ENCODE measurements around the gene GALNT13. TPM values are rescaled to one million over a fixed set of nuclear protein-coding genes. Genes with fewer than 3 reads are reported as not detected.

Gene GALNT13
- total and polyA plus RNA-seq, 2 of the 13 experiments (the other 11 are each of a cell fraction or from before 2014, with no cell fraction given): 1.3 to 5.0 TPM

- in situ Hi-C loops (cut with HindIII; ENCODE audit: extremely low pct_ligation_motif_present, low pct_unique_long_range_greater_than_20kb) (no loop called here), intact Hi-C loops (cut with micrococcal nuclease; ENCODE audit: unreplicated experiment) (no loop called here)
- FAIRE-seq (no peak), DNase-seq (ENCODE audit: low spot score) (no peak), ATAC-seq (no peak)
- Histone ChIP-seq H3K4me3 (replicated peaks in 1 of 3; ENCODE audit: insufficient read depth in 1 of 3, low read depth in 2 of 3, low read length in 3 of 3) (no peak overlapping the region), H3K4me1 (ENCODE audit: insufficient read depth, low read length) (no peaks in the 10 kb centered on the region), H3K36me3 (replicated peaks in 1 of 2; ENCODE audit: control insufficient read depth in 1 of 2, insufficient read depth in 2 of 2, low read length in 2 of 2) (no peaks in the 10 kb centered on the region), H3K4me2 (ENCODE audit: low read depth, low read length) (no peak overlapping the region), H2AFZ (ENCODE audit: low read length) (no peak overlapping the region), H3K27ac (ENCODE audit: extremely low read length, insufficient read depth, low read length) (no peak overlapping the region), H4K20me1 (ENCODE audit: insufficient read depth, low read length) (no peaks in the 10 kb centered on the region), H3K27me3 (ENCODE audit: control insufficient read depth in 1 of 2, insufficient read depth in 2 of 2, low read length in 2 of 2) (no peaks in the 10 kb centered on the region), H3K9me3 (ENCODE audit: low read length) (no peaks in the 10 kb centered on the region), H3K79me2 (ENCODE audit: insufficient read depth, low read length) (no peaks in the 10 kb centered on the region), H3K9ac (ENCODE audit: insufficient read depth, low read depth, low read length) (no peak overlapping the region)
- POLR2A ChIA-PET: no interaction called here
- 0% methylated on average over 1 of the region's 1 CpG for WGBS (ENCODE audit: low lambda C conversion rate)
- CTCF ChIA-PET (ENCODE audit: low intra/inter-chr PET ratio, low total read pairs): no interaction called here
- BruUV-seq (replicated peaks): no TSS peak
- no peak for TF ChIP-seq ZBTB34 (CRISPR knock-in tag; IDR thresholded peaks at IDR 0.05)
Observed at GRCh38 chr2:153971855-153972254, 100.1 kb downstream of the GALNT13 start.

GRCh38 chr2:153972412-153972811 lies 100.7 kb downstream of the GALNT13 start:
- Histone ChIP-seq H3K27me3 (ENCODE audit: control insufficient read depth in 1 of 2, insufficient read depth in 2 of 2, low read length in 2 of 2) (no peaks in the 10 kb centered on the region), H3K79me2 (ENCODE audit: insufficient read depth, low read length) (no peaks in the 10 kb centered on the region), H2AFZ (ENCODE audit: low read length) (no peak overlapping the region), H3K4me2 (ENCODE audit: low read depth, low read length) (no peak overlapping the region), H3K4me3 (replicated peaks in 1 of 3; ENCODE audit: insufficient read depth in 1 of 3, low read depth in 2 of 3, low read length in 3 of 3) (no peak overlapping the region), H3K9ac (ENCODE audit: insufficient read depth, low read depth, low read length) (no peak overlapping the region), H3K27ac (ENCODE audit: extremely low read length, insufficient read depth, low read length) (no peak overlapping the region), H3K9me3 (ENCODE audit: low read length) (no peaks in the 10 kb centered on the region), H3K4me1 (ENCODE audit: insufficient read depth, low read length) (no peaks in the 10 kb centered on the region), H4K20me1 (ENCODE audit: insufficient read depth, low read length) (no peaks in the 10 kb centered on the region), H3K36me3 (replicated peaks in 1 of 2; ENCODE audit: control insufficient read depth in 1 of 2, insufficient read depth in 2 of 2, low read length in 2 of 2) (no peaks in the 10 kb centered on the region)
- ChIA-PET CTCF (ENCODE audit: low intra/inter-chr PET ratio, low total read pairs) (no interaction called here), POLR2A (no interaction called here)
- no peak for DNase-seq (ENCODE audit: low spot score)
- no peak for ATAC-seq
- BruUV-seq (replicated peaks): no TSS peak
- in situ Hi-C loops (cut with HindIII; ENCODE audit: extremely low pct_ligation_motif_present, low pct_unique_long_range_greater_than_20kb): no loop called here
- TF ChIP-seq ATF7 (IDR thresholded peaks at IDR 0.05) (peak; percentile 92), ATF7 (CRISPR knock-in tag; IDR thresholded peaks at IDR 0.05) (no peak), MTF1 (CRISPR knock-in tag; IDR thresholded peaks at IDR 0.05) (no peak)
- intact Hi-C loops (cut with micrococcal nuclease; ENCODE audit: unreplicated experiment): no loop called here
- FAIRE-seq: no peak
